CD14-positive monocyte (primary cell): ENCODE results near the gene AKT1S1. TPM values are rescaled to one million over a fixed set of nuclear protein-coding genes. Genes with fewer than 3 reads are reported as not detected.

Experiments used
- polyA plus RNA-seq, 3 donors: library from polyadenylated mRNA; depleted of rRNA in 1 of 3; unstranded in 2 of 3; stranded (reverse) in 1 of 3; fragments of 300-500 nt in 2 of 3; fragments of >200 nt in 1 of 3; fragmentation: Illumina TruSeq in 2 of 3; gene quantifications; 1 replicate in 2 of 3; 2 replicates in 1 of 3; pipeline ENCODE4 v1.2.3, GENCODE V29; 2012 to 2021
- small RNA-seq: library from RNA; depleted of rRNA; stranded (forward); fragments of <200 nt; gene quantifications from one replicate; pipeline ENCODE3, GENCODE V24; 2012; ENCODE audit warnings: low read depth; ENCODE audit not compliant: insufficient read length

AKT1S1 gene
- polyA plus RNA-seq, 3 donors, result 5.4 to 18.2 (median 6.6) TPM

Small RNA genes within 50 kb of the gene (small RNA-seq; reads per million reads assigned to genes)
- not detected for gene MIR4749

Other genes with a start within 250 kb of the AKT1S1 start
- gene RRAS, start 237.2 kb downstream of the AKT1S1 start, polyA plus RNA-seq, result 10 to 100 TPM; 74.9 to 91.7 (median 80.0) TPM
- 1 to 10 TPM in 1 of 3 donors, under 1 TPM in 2; 0.39 to 7.5 (median 0.68) TPM for gene SCAF1, start 235.1 kb downstream of the AKT1S1 start, polyA plus RNA-seq
- gene IRF3, start 211.5 kb downstream of the AKT1S1 start, polyA plus RNA-seq, result 100 to 1,000 TPM in 1 of 3 donors, 10 to 100 TPM in 2; 29.8 to 115 (median 41.1) TPM
- gene BCL2L12, start 211.4 kb downstream of the AKT1S1 start, polyA plus RNA-seq, result 10 to 100 TPM in 1 of 3 donors, 1 to 10 TPM in 2; 5.7 to 10.3 (median 8.6) TPM
- 10 to 100 TPM; 60.1 to 94.4 (median 74.3) TPM for gene PRMT1, start 200.1 kb downstream of the AKT1S1 start, polyA plus RNA-seq
- 1 to 10 TPM in 1 of 3 donors, not detected in 2; 1.2 TPM for gene ADM5, start 187.8 kb downstream of the AKT1S1 start, polyA plus RNA-seq
- gene CPT1C, start 186.2 kb downstream of the AKT1S1 start, polyA plus RNA-seq, result not detected
- under 1 TPM; 0.37 to 0.81 (median 0.51) TPM for gene TSKS, start 114.0 kb downstream of the AKT1S1 start, polyA plus RNA-seq
- 100 to 1,000 TPM in 1 of 3 donors, 10 to 100 TPM in 2; 12.1 to 117 (median 15.1) TPM for gene AP2A1, start 110.4 kb downstream of the AKT1S1 start, polyA plus RNA-seq
- 10 to 100 TPM in 1 of 3 donors, 1 to 10 TPM in 2; 5.3 to 16.7 (median 5.3) TPM for gene FUZ, start 64.1 kb downstream of the AKT1S1 start, polyA plus RNA-seq
- gene MED25, start 59.1 kb downstream of the AKT1S1 start, polyA plus RNA-seq, result 10 to 100 TPM; 13.9 to 52.9 (median 18.5) TPM
- 10 to 100 TPM; 18.3 to 67.9 (median 31.2) TPM for gene PTOV1, start 26.2 kb downstream of the AKT1S1 start, polyA plus RNA-seq
- 10 to 100 TPM; 23.0 to 88.6 (median 30.2) TPM for gene PNKP, start 9.8 kb downstream of the AKT1S1 start, polyA plus RNA-seq
- 10 to 100 TPM in 1 of 3 donors, 1 to 10 TPM in 2; 3.1 to 48.2 (median 4.5) TPM for gene TBC1D17, start 347 bp upstream of the AKT1S1 start, polyA plus RNA-seq
- 1 to 10 TPM; 5.6 to 7.6 (median 7.0) TPM for gene IL4I1, start 19.5 kb upstream of the AKT1S1 start, polyA plus RNA-seq
- 10 to 100 TPM in 1 of 3 donors, 1 to 10 TPM in 2; 5.8 to 22.1 (median 6.0) TPM for gene ATF5, start 51.9 kb upstream of the AKT1S1 start, polyA plus RNA-seq
- gene NUP62, start 52.1 kb upstream of the AKT1S1 start, polyA plus RNA-seq, result 10 to 100 TPM; 32.3 to 62.2 (median 48.6) TPM
- gene SIGLEC11, start 83.8 kb upstream of the AKT1S1 start, polyA plus RNA-seq, result 1 to 10 TPM in 1 of 3 donors, under 1 TPM in 2; 0.28 to 2.2 (median 0.67) TPM
- 10 to 100 TPM; 42.8 to 47.3 (median 46.8) TPM for gene VRK3, start 148.0 kb upstream of the AKT1S1 start, polyA plus RNA-seq
- gene ZNF473, start 148.7 kb upstream of the AKT1S1 start, polyA plus RNA-seq, result 1 to 10 TPM in 2 of 3 donors, under 1 TPM in 1; 0.73 to 2.3 (median 1.6) TPM